GM21423 (cell line): ENCODE measurements around the gene ZNF691.
"Not testable (repeated sequence)": the region's sequence is repeated elsewhere in the genome, so short reads cannot be mapped to it uniquely, and the experiment has no call there.

Source experiments
- ATAC-seq: cut with Tn5 transposase; IDR thresholded peaks from one replicate; pipeline ENCODE4 v1.9.1; 2021; ENCODE audit warnings: mild to moderate bottlenecking, moderate library complexity; ENCODE audit not compliant: unreplicated experiment

Gene ZNF691

DNA sequence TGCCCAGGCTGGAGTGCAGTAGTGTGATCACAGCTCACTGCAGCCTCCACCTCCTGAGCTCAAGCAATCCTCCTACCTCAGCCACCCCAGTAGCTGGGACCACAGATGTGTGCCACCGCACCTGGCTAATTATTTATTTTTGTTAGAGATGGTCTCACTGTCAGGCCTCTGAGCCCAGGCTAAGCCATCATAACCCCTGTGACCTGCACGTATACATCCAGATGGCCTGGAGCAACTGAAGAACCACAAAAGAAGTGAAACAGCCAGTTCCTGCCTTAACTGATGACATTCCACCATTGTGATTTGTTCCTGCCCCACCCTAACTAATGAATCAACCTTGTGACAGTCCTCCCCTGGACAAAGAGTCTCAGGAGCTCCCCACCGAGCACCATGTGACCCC is 10.1 kb downstream of the ZNF691 start:
- ATAC-seq = not testable (repeated sequence)

DNA sequence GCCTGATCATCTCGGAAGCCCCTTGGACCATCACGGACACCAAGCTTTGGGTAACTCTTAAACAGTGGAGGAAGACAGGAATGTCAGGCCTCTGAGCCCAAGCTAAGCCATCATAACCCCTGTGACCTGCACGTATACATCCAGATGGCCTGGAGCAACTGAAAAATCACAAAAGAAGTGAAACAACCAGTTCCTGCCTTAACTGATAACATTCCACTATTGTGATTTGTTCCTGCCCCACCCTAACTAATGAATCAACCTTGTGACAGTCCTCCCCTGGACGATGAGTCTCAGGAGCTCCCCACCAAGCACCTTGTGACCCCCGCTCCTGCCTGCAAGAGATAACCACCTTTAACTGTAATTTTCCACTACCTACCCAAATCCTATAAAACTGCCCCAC is 13.0 kb downstream of the ZNF691 start:
- ATAC-seq = not testable (repeated sequence)

DNA sequence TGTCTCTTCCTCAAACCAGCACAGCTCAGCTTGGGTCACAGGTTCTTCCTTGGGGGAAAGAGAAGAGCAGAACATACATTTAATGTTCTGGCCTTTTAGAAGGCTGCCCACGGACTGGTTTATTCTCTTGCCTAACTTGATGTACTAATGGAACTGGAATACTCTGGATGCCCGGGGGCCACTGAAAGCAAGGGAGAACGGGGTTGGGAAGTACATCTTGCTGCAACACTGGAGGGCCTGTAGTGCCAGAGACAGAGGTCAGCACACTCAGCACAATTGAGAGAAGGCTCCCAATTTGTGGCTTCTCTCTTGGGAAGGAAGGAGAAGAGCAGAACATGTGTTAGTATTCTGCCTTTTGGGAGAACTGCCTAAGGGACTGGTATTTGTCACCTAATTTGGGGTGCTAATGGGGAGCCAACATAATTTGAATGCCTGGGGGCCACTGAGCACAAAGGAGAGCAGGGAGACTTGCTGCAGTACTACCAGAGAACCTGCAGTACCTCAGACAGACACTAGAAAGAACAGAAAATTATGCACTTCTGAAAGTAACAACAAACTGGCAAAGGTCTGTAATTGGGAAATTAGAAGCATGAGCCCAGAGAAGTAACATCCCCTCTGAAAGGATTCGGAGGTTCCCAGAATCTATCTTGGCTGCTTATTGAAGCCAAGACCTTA is 14.1 kb downstream of the ZNF691 start:
- no peak for ATAC-seq

DNA sequence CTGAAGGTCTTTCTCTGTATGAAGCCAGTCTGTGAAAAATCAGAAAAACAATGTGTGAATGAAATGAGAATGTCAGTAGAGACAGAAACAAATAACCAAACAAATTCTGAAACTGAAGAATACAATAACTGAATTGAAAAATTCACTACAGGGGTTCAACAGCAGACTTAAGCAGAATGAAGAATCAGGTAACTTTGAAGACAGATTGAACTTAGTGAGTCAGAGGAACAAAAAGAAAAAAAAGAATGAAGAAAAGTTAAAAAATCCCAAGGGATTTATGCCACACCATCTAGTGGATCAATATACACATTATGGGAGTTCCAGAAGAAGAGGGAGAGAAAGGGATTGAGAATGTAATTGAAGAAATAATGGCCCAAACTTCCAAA is 14.6 kb downstream of the ZNF691 start:
- no peak for ATAC-seq

DNA sequence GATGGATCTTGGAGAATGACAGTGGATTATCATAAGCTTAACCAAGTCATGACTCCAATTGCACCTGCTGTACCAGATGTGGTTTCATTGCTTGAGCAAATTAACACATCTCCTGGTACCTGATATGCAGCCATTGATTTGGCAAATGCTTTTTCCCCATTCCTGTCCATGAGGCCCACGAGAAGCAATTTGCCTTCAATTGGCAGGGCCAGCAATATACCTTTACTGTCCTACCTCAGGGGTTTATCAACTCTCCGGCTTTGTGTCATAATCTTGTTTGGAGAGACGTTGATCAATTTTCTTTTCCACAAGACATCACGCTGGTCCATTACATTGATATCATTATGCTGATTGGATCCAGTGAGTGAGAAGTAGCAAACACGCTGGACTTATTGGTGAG is 20.1 kb downstream of the ZNF691 start:
- ATAC-seq = no peak

DNA sequence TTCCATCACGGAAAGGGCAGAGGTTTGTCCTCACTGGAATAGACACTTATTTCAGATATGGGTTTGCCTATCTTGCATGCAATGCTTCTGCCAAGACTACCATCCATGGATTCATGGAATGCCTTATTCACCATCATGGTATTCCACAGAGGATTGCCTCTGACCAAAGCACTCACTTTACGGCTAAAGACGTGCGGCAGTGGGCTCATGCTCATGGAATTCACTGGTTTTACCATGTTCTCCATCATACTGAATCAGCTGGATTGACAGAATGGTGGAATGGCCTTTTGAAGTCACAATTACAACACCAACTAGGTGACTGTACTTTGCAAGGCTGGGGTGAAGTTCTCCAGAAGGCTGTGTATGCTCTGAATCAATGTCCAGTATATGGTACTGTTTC is 22.1 kb downstream of the ZNF691 start:
- ATAC-seq = not testable (repeated sequence)

DNA sequence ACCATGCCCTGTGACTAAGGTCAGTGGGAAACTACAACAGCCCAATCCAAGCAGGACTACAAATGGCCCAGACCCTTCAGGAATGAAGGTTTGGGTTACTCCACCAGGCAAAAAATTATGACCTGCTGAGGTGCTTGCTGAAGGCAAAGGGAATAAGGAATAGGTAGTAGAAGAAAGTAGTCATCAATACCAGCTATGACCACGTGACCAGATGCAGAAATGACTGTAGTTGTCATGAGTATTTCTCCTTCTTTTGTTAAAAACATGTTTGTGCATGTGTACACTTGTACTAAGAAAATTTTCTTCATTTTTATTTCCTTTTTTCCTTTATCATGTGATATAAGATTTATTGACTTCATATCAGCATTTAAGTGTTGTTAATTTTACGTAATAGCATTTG is 22.8 kb downstream of the ZNF691 start:
- not testable (repeated sequence) for ATAC-seq

DNA sequence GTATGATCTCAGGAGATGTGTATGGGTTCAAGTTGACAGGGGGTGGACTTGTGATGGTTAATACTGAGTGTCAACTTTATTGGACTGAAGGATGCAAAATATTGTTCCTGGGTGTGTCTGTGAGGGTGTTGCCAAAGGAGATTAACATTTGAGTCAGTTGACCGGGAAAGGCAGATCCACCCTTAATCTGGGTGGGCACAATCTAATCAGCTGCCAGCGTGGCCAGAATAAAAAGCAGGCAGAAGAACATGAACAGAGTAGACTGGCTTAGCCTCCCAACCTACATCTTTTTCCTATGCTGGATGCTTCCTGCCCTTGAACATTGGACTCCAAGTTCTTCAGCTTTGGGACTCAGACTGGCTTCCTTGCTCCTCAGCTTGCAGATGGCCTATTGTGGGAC is 23.3 kb downstream of the ZNF691 start:
- not testable (repeated sequence) for ATAC-seq

DNA sequence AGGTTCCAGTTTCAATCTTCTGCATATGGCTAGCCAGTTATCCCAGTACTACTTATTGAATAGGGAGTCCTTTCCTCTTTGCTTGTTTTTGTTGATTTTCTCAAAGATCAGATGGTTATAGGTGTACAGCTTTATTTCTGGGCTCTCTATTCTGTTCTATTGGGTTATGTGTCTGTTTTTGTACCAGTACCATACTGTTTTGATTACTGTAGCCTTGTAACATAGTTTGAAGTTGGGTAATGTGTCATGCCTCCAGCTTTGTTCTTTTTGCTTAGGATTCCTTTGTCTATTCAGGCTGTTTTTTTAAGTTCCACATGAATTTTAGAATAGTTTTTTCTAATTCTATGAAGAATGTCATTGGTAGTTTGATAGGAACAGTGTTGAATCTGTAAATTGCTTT is 26.7 kb downstream of the ZNF691 start:
- not testable (repeated sequence) for ATAC-seq

DNA sequence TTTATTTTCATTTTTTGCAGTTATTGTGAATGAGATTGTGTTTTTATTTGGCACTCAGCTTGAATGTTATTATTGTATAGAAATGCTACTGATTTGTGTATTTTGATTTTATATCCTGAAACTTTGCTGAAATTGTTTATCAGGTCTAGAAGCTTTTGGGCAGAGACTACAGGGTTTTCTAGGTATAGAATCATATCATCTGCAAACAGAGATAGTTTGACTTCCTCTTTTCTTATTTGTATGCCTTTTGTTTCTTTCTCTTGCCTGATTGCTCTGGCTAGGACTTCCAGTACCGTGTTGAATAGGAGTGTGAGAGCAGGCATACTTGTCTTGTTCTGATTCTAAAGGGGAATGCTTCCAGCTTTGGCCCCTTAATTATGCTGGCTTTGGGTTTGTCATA is 27.3 kb downstream of the ZNF691 start:
- no peak for ATAC-seq

DNA sequence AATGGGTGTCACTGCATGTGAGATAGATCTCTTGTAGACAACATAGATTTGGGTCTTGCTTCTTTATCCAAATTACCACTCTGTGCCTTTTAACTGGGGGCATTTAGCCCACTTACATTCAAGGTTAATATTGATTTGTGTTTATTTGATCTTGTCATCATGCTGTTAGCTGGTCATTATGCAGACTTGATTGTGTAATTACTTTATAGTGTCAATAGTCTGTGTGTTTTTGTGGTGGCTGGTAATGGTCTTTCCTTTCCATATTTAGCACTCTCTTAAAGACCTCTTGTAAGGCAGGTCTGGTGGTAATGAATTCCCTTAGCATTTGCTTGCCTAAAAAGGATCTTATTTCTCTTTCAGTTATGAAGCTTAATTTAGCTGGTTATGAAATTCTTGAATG is 29.6 kb downstream of the ZNF691 start:
- ATAC-seq = no peak

DNA sequence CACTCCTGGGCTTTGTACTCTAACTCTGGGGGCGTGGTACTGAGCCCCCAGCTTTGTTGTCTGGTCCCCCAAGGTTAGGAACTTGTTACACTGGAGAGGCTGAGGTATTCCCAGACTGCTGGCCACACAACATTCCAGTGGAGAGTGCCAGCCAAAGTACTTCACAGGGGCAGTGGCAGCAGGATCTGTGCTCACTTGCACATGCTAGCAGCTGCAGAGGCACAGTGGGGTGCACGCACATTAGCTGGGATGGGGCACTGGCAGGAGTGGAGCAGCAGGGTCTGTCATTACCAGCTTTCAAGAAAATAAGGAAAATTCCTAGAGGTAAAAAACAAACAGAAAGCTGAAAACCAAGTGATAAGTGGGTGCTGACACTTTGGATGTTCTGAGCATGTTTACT is 31.0 kb downstream of the ZNF691 start:
- ATAC-seq = no peak

DNA sequence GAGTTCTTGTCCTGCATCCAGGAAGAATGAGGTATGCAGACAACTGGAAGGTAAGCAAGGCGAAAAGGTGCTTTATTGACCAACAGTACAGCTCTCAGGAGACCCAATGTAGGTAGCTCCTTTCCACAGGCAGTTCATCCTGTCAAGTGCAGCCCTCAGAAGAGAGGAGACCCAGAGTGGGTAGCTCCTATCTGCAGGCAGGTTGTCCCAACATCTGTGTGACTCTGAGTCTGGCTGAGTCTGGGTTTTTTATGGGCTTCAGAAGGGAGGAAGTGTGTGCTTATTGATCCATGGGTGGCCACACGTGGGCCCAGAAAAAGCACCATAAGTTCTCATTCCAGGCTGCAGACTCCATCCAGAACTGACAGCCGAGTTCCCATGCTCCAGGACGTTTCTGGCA is 34.0 kb downstream of the ZNF691 start:
- ATAC-seq = no peak

DNA sequence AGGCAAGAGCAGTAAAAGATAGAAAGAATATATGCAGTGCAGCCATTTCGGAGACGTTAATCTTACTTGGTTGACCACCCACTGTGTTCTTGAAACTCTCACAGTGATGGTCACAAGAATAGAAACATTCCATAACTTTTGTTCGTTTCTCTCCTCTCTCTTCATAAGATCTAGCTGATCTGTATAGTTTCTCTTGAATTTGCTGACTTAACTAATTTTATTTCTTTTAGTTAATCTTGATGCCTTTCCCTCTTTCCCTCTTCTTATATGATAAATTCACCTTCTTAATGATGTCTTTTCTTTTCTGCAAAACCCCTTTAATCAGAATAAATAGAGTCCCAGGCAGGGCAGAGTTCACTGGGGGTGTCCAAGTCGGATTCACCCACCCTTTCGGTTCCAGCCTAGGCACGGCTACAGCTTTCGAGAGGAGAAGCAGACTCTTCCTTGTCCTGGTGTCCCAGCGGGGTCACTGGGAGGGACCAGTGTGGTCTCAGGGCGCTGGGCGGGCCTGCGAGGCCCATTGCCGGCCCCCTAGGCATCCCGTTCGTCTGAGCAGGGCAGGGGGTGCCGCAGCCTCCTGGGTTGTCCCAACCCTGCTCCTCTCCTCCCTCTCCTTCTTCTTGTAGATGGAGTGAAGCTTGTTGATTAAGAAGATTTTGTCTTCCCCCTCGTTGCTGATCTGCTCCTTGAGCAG is 39.8 kb downstream of the ZNF691 start:
- no peak for ATAC-seq

DNA sequence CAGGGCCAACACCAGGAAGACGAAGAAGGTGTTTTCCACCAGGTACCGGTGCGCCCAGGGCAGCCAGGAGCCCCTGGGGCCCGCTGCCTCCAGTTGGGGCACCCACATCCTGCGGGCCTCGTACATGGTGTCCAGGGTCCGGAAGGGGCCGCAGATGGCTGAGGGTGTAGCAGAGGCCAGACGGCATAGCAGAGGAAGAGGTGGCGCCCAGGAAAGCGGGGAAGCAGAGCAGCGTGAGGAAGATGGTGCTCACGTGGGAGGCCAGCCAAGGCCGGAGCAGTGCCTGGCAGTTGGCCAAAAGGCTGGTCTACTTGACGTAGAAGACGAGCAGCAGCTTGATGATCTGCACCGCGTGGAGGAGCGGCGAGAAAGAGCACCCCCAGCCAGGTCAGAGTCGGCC is 40.4 kb downstream of the ZNF691 start:
- ATAC-seq = no peak

DNA sequence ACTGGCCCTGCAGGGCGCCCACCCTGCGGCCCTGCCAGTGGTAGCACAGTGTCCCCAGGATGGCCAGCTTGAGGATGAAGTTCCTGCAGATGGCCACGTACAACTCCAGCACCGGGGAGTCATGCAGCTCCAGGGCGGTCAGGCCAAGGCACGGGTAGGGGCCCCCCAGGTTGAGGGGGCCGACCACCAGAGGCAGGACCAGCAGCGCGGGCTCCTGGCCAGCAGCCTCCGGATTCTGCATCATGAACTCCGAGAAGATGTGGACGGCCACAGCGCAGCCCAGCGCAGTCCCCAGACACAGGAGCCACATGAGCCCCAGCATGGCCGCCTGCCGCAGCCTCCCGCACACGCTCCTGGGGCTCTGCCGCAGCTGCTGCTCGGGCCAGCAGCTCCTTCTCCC is 41.0 kb downstream of the ZNF691 start:
- no peak for ATAC-seq

DNA sequence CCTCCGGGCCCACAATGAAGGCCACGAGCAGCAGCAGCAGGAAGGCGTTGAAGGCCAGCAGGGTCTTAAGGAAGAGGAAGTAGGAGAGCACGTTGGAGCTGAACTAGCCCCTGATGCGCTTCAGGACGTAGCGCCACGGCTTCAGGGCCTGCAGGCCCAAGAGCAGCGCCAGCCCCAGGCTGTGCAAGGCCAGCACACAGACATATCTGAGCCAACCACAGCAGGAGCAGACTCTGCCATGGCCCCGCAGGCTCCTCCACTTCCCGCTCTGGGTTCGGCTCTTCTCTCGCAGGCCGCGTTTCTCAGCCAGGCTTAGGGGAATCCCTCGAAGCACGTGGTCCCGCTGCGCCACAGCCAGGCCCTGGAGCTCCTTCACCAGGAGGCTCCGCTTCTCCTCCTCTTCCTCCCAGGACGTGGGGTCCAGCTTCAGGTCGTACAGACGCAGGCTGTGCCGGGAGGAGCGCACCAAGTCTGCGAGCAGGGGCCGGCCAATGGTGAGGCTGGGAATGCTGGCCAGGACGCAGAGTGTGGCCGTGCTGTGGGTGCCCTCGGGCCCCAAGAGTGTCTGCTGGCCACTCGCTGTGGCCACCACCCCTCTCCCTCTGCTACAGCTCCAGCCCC is 41.7 kb downstream of the ZNF691 start:
- ATAC-seq = no peak

DNA sequence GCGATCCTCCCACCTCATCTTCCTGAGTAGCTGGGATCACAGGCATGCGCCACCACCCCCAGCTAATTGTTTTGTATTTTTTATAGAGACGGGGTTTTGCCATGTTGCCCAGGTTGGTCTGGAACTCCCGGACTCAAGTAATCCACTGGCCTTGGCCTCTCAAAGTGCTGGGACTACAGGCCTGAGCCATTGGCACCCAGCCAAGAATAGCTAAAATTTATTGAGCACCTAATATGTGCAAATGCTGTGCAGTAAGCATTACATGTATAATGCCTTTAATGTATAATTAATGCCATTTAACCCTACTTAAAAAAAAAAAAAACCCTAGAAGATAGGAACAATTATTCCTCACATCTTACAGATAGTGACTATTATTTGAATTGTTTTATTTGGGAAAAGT is 42.9 kb downstream of the ZNF691 start:
- no peak for ATAC-seq

DNA sequence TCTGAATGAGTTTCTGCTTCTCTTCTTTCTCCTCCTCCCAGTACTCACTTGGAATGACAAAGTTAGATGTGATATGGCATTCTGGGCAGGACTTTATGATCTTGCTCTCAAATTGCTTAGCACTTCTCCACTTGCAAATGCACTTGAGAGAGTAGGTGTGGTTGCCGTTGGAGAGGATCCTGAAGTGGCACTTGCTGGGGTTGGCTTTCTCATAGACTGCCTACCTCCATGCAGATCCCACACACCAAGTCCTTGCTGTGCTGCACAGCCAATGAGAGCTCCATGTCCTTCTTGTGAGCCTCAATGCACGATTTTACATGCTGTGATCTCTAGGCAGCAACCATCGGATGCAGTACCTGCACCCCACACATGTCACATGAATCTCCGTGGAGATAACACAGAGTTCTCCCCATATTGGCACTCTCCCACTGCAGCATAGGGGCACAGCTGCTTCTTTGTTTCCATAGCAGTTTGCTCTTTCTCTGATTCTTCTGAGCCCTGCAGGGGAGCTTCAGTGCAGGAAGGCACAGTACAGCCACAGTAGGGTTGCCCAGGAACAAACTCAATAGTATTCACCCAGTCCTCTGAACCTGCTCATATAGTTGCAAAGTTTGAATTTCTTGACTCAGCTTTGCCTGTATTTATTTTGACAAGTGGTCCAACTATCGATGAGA is 45.2 kb downstream of the ZNF691 start:
- ATAC-seq = no peak

DNA sequence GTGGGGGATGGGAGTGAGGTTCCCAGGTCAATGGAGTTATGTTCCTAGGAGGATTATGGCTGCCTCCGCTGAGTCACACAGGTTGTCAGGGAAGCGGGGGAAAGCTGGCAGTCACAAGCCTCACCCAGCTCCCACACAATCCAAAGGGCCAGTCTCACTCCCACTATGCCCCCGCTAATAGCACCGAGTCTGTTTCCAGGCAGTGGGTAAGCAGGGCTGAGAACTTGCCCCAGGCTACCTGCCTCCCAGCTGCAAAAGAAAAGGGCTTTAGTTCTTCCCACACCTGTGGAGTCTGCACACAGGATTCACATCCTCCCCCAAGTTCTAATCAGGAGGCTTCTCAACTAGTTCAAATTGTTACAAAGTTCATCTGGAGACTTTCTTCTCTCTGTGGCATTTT is 53.5 kb downstream of the ZNF691 start:
- ATAC-seq = not testable (repeated sequence)
